Subcutaneous adipose tissue (tissue), 4 donors: ENCODE results near the gene GALNT14. TPM values are rescaled to one million over a fixed set of nuclear protein-coding genes. Genes with fewer than 3 reads are reported as not detected.

ENCODE experiments used
- CTCF ChIP-seq: fragments of 450-650 bp; IDR thresholded peaks from one replicate; pipeline ENCODE4 v1.5.1; 2016; ENCODE audit warnings: low read depth, mild to moderate bottlenecking, control low read depth, antibody characterized with exemption, moderate library complexity
- total RNA-seq, 4 donors: library from RNA; depleted of rRNA; stranded (reverse); fragments of >200 nt; gene quantifications; one replicate each; pipeline ENCODE4 v1.1.0, GENCODE V29; 2016

The GALNT14 gene
- total RNA-seq, 4 donors from 2014 or later: 0.66 to 1.1 (median 0.90) TPM

- TF ChIP-seq CTCF: no peak
Measured at GRCh38 chr2:31066086-31066485, 72.2 kb downstream of the GALNT14 start.

GRCh38 chr2:31065356-31065755 is 72.9 kb downstream of the GALNT14 start:
- TF ChIP-seq CTCF: no peak

GRCh38 chr2:31060397-31060796 is 77.8 kb downstream of the GALNT14 start:
- TF ChIP-seq CTCF: no peak

GRCh38 chr2:31058096-31059035 is 79.9 kb downstream of the GALNT14 start:
- TF ChIP-seq CTCF: no peak

GRCh38 chr2:31057691-31058090 is 80.5 kb downstream of the GALNT14 start:
- no peak for TF ChIP-seq CTCF

GRCh38 chr2:31055938-31056337 is 82.3 kb downstream of the GALNT14 start:
- no peak for TF ChIP-seq CTCF

DNA sequence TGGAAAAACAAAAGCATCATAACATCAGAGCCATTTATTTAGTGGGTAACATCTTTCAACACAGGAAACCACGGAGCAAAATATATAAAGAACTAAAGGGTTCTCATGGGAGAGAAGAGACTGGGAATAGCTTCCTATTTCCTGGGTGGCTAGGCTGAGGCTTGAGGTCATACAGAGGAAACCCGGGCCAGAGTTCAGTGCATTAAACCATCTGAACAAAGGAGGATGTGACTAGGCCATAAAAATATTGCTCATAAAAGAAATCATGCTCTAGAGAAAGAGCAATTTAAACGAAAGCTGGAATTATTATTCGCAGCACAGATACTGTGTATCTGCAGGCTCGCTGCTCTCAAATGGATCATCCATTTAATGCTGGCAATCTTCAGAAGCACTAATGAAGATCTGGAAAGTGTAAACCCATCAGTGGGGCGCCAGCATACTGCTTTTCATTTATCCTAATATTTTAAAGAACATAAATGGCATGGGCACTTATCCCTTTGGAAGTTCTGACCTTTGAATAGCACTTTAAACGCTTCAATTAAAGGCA is 83.3 kb downstream of the GALNT14 start:
- no peak for TF ChIP-seq CTCF
